Stimulated activated naive CD8-positive, alpha-beta T cell treated with anti-CD3 and anti-CD28 coated beads, Interleukin-15, Interleukin-2, amounts not matched to agents 100 ng/mL and 50 ng/mL, for 24 hours (primary cell): Measurements from ENCODE around the gene DGKI.

Experiments
- H3K27ac Mint-ChIP-seq: one replicate; pipeline ENCODE4 v1.8.0; 2021; ENCODE audit warnings: mild to moderate bottlenecking, mixed read lengths
- H3K27me3 Mint-ChIP-seq: one replicate; pipeline ENCODE4 v1.8.0; 2021; ENCODE audit warnings: mixed read lengths
- H3K36me3 Mint-ChIP-seq: one replicate; pipeline ENCODE4 v1.8.0; 2021; ENCODE audit warnings: low read depth, mixed read lengths
- H3K4me1 Mint-ChIP-seq: one replicate; pipeline ENCODE4 v1.8.0; 2021; ENCODE audit warnings: low read depth, mixed read lengths
- H3K4me3 Mint-ChIP-seq: one replicate; pipeline ENCODE4 v1.8.0; 2021; ENCODE audit warnings: mild to moderate bottlenecking, mixed read lengths
- H3K9me3 Mint-ChIP-seq: one replicate; pipeline ENCODE4 v1.8.0; 2021; ENCODE audit warnings: mixed read lengths

DGKI gene

DNA sequence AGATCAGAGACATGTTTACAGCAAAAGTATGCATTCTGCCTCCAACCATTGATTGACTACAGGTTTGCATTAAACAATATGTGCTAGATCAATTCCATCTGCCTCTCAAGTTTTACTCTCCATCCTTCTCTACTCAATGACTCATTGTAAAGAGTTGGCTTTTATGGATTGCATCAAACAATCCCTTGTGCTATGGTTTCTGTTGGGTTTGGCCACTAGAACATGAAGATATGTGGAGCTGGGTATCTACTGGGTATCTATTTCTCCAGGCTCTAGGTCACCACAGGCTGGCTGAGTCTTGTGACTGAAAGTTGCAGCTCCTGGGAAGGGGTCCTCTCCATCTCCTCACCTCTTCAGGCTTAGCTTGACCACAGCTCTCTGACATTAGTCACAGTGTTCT lies 204.7 kb downstream of the DGKI start:
- Mint-ChIP-seq H3K9me3 (no peaks in the 10 kb centered on the region), H3K4me1 (no peaks in the 10 kb centered on the region), H3K4me3 (no peak overlapping the region), H3K36me3 (no peaks in the 10 kb centered on the region), H3K27ac (no peak overlapping the region), H3K27me3 (peaks cover 20% of the 10 kb centered on the region)

DNA sequence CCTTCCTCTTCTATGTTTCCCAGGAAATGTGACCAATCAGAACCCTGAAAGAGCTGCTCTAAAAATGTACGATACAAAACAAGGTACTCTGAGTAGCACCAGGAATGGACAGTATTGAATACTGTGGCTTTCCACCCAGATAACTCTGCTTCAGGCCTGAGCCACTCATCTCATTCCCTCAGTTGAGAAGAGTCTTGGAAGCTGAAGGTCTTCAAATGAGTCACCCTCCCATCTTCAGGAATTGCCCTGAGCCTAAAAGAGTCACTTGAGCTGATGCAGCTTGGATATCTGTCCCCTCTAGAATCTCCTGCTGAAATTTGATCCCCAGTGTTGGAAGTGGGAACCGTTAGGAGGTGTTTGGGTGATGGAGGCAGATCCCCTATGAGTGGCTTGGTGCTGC lies 210.4 kb downstream of the DGKI start:
- Mint-ChIP-seq H3K27ac (no peak overlapping the region), H3K4me1 (no peaks in the 10 kb centered on the region), H3K27me3 (peaks cover 8% of the 10 kb centered on the region), H3K4me3 (no peak overlapping the region), H3K36me3 (no peaks in the 10 kb centered on the region), H3K9me3 (no peaks in the 10 kb centered on the region)

DNA sequence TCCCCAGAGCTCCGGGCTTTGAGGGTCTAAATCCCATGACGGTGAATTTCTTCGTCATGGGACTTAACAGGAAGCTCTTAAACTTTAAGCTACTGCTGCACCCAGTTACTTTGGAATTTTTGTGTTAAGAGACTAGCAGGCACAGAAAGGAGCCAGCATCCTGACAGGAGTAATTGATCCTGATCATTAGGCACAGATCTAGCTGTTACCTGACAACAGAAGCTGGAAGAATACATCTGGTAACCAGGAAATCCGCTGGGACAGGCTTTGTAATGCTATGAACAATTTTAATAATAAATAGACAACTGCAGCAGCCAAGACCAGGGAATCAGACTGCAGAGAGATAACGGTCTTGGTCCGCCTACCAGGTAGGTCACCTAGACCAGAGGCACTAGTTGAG lies 210.9 kb downstream of the DGKI start:
- no peaks in the 10 kb centered on the region for H3K4me1 Mint-ChIP-seq
- no peak overlapping the region for H3K27ac Mint-ChIP-seq
- no peaks in the 10 kb centered on the region for H3K9me3 Mint-ChIP-seq
- H3K36me3 Mint-ChIP-seq: no peaks in the 10 kb centered on the region
- H3K4me3 Mint-ChIP-seq: no peak overlapping the region
- peaks cover 9% of the 10 kb centered on the region for H3K27me3 Mint-ChIP-seq

DNA sequence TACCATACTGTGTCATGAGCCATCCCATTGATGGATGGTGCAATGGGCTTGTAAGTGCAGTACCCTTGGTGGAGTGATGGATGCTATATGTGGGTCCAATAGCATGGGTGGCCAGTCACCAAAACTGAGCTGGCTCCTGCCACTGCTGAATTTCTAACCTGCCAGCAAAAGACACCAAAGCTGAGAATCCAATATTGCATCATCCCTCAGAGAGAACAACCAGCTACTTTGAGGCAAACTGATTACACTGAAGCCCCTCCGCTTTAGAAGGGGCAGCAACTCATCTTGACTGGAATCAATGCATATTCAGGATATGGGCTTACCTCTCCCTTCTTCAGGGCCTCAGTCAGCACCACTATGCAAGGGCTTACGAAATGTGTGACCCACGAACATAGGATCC lies 211.6 kb downstream of the DGKI start:
- Mint-ChIP-seq H3K27me3 (peaks cover 8% of the 10 kb centered on the region), H3K4me1 (no peaks in the 10 kb centered on the region), H3K9me3 (no peaks in the 10 kb centered on the region), H3K27ac (no peak overlapping the region), H3K4me3 (no peak overlapping the region), H3K36me3 (no peaks in the 10 kb centered on the region)

DNA sequence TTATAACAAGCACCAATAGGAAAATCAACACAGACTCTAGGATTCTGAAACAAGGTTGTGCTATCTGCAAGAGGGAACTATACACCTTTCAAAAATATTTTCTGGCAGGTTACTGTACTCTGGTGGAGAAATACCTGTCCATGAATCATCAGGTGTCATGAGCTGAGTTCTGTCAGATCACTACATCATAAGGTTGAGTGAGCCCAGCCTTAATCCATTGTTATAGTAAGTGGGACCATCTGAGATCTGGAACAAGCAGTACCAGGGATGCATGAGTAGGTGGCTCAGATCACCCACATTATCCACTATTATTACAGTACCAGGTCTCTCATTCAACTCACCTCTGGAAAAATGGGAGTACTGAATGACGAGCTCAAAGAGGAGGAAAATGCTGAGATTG lies 212.4 kb downstream of the DGKI start:
- no peak overlapping the region for H3K27ac Mint-ChIP-seq
- peaks cover 8% of the 10 kb centered on the region for H3K27me3 Mint-ChIP-seq
- no peak overlapping the region for H3K4me3 Mint-ChIP-seq
- no peaks in the 10 kb centered on the region for H3K4me1 Mint-ChIP-seq
- H3K36me3 Mint-ChIP-seq: no peaks in the 10 kb centered on the region
- no peaks in the 10 kb centered on the region for H3K9me3 Mint-ChIP-seq

DNA sequence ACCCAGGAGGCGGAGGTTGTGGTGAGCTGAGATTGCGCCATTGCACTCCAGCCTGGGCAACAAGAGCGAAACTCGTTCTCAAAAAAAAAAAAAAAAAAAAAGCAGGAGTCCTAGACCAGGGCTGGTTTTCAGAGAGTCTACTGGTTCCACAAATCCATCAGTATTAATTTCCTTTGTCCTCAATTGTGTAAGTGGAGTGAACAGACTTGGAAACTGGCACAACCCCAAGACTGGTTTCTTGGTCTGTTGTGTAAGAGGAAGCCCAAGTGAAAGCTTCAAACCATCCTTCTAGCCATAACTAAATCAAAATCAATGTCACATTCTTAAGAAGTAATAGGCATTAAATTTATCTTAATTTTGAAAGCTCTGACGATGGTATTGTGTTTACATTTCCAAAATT lies 213.6 kb downstream of the DGKI start:
- no peaks in the 10 kb centered on the region for H3K9me3 Mint-ChIP-seq
- peaks cover 12% of the 10 kb centered on the region for H3K27me3 Mint-ChIP-seq
- H3K27ac Mint-ChIP-seq: no peak overlapping the region
- H3K4me1 Mint-ChIP-seq: no peaks in the 10 kb centered on the region
- no peaks in the 10 kb centered on the region for H3K36me3 Mint-ChIP-seq
- no peak overlapping the region for H3K4me3 Mint-ChIP-seq

DNA sequence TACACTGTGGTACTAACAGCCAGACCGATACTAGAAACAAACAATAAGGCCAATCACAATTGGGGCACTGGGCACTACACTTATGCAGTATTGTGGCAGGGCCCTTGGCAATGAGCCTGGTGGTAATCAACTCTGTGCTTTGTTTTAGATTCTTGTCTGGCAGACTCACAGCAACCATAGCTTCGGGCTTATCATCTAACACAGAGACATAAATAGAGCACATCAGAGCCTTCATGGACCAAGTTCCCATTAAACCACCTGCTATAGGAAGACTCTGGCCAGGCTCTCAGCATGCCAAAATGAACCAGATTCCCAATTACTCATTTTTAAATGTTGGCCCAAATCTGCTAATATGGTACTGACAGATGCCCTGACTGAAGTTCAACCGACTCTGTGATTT lies 218.6 kb downstream of the DGKI start:
- Mint-ChIP-seq H3K4me1 (no peaks in the 10 kb centered on the region), H3K9me3 (no peaks in the 10 kb centered on the region), H3K36me3 (no peaks in the 10 kb centered on the region), H3K4me3 (no peak overlapping the region), H3K27me3 (peaks cover 24% of the 10 kb centered on the region), H3K27ac (no peak overlapping the region)

DNA sequence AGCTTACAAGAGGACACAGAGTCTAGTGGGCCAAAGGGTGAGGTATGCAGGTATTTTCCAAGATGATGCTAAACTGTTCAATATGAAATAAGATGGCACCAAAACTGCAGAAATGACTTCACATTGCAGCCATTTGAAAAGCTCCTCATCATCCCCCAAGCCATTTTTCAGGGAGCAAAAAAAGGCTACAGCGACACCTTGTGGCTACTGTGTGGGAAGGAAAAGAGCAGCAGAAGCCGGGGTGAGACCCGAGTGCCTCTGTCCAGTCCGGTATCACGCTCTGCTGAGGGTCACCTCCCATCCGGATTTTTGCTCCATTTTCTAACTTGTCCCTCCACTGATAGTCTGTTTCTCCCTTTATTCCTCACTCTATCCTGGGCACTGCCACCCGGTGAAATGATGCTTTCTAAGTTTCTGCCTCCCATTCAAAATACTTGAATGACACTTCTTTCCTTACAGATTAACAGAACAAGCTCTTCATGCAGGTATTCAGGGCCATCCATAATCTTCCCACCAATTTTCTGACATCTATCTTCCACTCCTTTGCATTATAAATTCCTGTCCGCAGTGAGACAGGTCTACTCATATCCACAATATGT lies 220.2 kb downstream of the DGKI start:
- H3K4me1 Mint-ChIP-seq: no peaks in the 10 kb centered on the region
- H3K36me3 Mint-ChIP-seq: no peaks in the 10 kb centered on the region
- H3K9me3 Mint-ChIP-seq: no peaks in the 10 kb centered on the region
- H3K27ac Mint-ChIP-seq: no peak overlapping the region
- no peak overlapping the region for H3K4me3 Mint-ChIP-seq
- H3K27me3 Mint-ChIP-seq: peaks cover 21% of the 10 kb centered on the region

DNA sequence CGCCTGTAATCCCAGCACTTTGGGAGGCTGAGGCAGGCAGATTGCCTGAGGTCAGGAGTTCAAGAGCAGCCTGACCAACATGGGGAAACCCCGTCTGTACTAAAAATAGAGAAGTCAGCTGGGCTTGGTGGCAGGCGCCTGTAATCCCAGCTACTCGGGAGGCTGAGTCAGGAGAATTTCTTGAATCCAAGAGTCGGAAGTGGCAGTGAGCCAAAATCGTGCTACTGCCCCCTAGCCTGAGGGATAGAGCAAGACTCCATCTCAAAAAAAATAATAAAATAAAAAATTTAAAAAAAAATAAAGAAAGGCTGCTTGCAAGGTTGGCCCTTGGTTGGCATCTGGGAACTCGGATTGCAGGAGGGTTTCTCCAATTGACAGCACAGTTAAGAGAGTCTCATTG lies 221.6 kb downstream of the DGKI start:
- Mint-ChIP-seq H3K4me1 (no peaks in the 10 kb centered on the region), H3K36me3 (no peaks in the 10 kb centered on the region), H3K4me3 (no peak overlapping the region), H3K27me3 (peaks cover 16% of the 10 kb centered on the region), H3K9me3 (no peaks in the 10 kb centered on the region), H3K27ac (no peak overlapping the region)

DNA sequence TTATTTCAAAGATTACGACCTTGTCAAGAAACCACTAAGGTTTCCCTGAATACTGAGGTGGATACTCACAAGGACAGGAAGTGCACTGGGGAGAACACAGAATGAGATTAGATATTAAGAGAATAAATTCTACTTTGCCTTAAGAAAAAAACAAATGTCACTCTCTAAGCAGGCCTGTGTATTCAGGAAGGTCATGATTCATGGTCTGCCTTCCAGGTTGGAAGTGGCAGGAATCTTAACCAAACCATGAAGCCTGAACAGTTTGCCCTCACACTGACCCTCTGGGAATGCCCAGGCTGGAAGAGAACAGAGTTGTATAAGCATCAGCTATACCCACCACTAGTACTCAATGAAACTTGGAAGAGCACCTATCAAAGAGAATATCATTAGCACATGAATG lies 227.6 kb downstream of the DGKI start:
- Mint-ChIP-seq H3K9me3 (no peaks in the 10 kb centered on the region), H3K36me3 (no peaks in the 10 kb centered on the region), H3K4me1 (no peaks in the 10 kb centered on the region), H3K27me3 (peaks cover 19% of the 10 kb centered on the region), H3K4me3 (no peak overlapping the region), H3K27ac (no peak overlapping the region)

DNA sequence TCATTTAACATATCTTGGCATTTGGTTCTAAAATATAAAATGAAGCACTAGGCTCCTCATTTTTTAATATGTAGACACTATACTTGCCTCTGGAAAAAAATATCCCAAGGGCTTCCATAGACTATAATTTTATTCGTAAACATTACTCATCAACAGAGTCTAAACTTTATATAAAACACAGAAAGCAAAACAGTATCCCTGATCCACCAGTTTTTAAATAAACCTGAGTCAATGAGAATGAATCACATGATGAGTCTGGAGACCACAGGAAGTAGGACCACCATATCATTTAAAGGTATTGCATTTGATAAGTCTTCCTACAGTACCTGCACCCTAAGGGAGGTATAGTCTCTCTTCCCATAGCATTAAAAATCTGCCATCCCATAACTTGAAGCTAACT lies 228.0 kb downstream of the DGKI start:
- H3K27ac Mint-ChIP-seq: no peak overlapping the region
- H3K9me3 Mint-ChIP-seq: no peaks in the 10 kb centered on the region
- no peaks in the 10 kb centered on the region for H3K4me1 Mint-ChIP-seq
- H3K4me3 Mint-ChIP-seq: no peak overlapping the region
- peaks cover 19% of the 10 kb centered on the region for H3K27me3 Mint-ChIP-seq
- H3K36me3 Mint-ChIP-seq: no peaks in the 10 kb centered on the region

DNA sequence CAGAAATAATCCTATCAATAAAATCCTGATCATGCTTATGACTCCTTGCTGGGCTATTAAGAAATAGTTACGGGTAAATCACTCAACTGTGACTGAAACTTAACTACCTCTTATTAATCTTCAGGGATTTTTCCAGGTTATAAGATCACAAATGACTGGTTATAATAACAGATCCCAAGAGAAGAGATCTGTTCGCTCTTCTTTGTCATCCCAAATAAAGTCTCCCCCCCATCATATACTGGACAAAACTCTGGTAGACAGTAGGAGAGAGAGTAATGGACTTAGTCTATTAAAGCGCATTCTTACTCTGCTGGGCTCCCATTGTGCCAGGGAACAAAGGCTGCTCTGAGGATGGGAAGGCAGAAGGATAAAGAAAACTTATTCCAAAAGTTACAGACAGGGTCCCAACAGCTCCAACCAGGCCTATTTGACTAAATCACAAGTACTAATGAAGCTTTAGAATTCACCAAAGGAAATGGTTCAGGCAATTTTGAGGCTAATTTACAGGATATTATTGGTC lies 233.7 kb downstream of the DGKI start:
- H3K4me1 Mint-ChIP-seq: no peaks in the 10 kb centered on the region
- peaks cover 37% of the 10 kb centered on the region for H3K27me3 Mint-ChIP-seq
- H3K9me3 Mint-ChIP-seq: no peaks in the 10 kb centered on the region

DNA sequence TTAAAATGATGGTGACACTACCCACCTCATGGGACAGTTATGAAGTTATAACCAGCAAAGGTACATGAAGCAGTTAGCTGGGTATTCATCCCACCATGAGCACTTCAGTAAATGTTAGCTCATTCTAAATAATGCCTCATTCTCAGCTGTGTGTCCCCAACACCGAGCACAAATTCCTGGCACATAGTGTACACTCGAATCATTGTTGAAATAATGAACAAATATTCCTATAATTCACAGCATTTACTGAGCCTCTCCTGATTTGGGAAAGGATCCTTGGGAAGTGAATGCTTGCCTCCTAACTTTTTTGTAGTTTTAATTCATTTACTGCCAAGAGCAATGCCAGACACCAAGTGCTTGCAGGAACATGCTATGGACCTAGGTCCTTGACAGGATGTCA lies 235.2 kb downstream of the DGKI start:
- H3K4me3 Mint-ChIP-seq: no peak overlapping the region
- no peaks in the 10 kb centered on the region for H3K9me3 Mint-ChIP-seq
- peaks cover 40% of the 10 kb centered on the region for H3K27me3 Mint-ChIP-seq
- H3K4me1 Mint-ChIP-seq: no peaks in the 10 kb centered on the region
- no peaks in the 10 kb centered on the region for H3K36me3 Mint-ChIP-seq
- H3K27ac Mint-ChIP-seq: no peak overlapping the region

More for the DNA sequence above, 233.7 kb downstream of the DGKI start:
- no peak overlapping the region for H3K27ac Mint-ChIP-seq
- H3K36me3 Mint-ChIP-seq: no peaks in the 10 kb centered on the region
- no peak overlapping the region for H3K4me3 Mint-ChIP-seq

DNA sequence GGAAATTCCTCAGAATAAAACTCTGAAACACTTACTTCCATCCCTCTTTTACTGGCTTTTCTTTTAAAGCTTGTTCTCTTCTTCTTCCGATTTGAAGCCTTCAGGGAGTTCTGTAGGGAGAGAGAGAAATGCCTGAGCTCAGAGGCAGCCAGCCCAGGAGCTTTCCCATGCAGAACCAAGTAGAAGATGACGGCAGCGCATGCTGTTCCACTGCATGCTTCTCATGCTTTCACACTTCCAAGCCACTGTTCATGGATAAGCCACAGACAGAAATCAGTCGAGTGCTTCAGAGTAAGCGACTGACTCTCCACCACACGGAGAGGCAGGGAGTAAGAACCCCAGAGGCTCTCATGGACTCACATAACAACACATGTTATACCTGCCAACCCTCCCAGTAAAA lies 237.3 kb downstream of the DGKI start:
- Mint-ChIP-seq H3K36me3 (no peaks in the 10 kb centered on the region), H3K9me3 (no peaks in the 10 kb centered on the region), H3K4me3 (no peak overlapping the region), H3K27ac (no peak overlapping the region), H3K4me1 (no peaks in the 10 kb centered on the region), H3K27me3 (peaks cover 37% of the 10 kb centered on the region)

DNA sequence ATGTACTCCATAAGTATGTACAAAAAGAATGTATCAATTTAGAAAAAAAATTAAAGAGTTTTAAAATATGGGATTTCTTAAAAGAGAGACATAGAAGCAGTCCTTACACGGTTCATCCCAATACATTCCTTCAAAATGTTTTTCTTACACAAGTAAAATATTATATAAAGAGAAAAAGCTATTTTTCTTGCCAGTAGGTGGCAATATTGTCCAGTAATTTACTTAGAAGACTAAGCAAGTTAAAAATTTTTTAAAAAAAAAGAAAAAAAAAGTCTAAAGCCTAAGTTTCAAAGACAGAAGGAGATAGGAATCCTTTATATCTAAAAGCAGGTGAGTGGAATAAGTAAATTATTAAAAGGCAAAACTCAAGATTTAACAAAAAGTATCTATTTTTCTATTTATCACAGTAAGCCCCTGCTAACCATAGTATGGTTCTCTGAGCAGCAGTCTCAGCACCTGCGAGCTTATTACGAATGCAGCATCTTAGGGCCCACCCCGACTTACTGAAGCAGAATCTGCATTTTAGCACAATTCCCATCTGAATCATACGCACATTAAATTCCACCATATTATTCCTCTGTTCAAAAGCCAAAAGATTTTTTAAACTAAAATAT lies 240.6 kb downstream of the DGKI start:
- no peaks in the 10 kb centered on the region for H3K4me1 Mint-ChIP-seq
- H3K27ac Mint-ChIP-seq: no peak overlapping the region

DNA sequence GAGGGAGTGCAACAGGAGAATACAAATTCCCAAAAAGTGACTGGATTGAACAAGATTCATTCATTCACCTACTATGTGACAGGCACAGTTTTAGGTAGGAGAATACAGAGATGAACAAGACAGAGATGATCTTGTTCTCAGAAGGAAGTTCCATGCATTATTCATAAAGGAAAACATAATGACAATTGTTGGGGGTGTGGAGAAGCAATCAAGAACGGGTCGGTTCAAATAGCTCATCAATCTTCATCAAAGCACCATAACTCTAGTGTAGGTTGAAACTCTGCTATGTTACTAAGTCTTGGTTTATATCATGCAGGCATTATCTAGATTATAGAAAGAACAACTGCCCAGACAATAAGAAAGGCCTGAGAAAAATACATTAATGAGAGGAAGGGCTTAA lies 243.7 kb downstream of the DGKI start:
- H3K27ac Mint-ChIP-seq: no peak overlapping the region
- H3K36me3 Mint-ChIP-seq: no peaks in the 10 kb centered on the region
- H3K4me3 Mint-ChIP-seq: no peak overlapping the region
- H3K27me3 Mint-ChIP-seq: peaks cover 22% of the 10 kb centered on the region
- H3K9me3 Mint-ChIP-seq: no peaks in the 10 kb centered on the region
- no peaks in the 10 kb centered on the region for H3K4me1 Mint-ChIP-seq

More for the DNA sequence above, 240.6 kb downstream of the DGKI start:
- Mint-ChIP-seq H3K36me3 (no peaks in the 10 kb centered on the region), H3K9me3 (no peaks in the 10 kb centered on the region), H3K27me3 (peaks cover 33% of the 10 kb centered on the region), H3K4me3 (no peak overlapping the region)
